C4-2B (cell line): ENCODE measurements around the gene CFAP77.

Source experiments
- ZFX ChIP-seq: fragments of 450-650 bp; IDR thresholded peaks from 2 replicates; pipeline ENCODE4 v1.6.1; 2017
- TF ChIP-seq, protein P1 (sequence below): fragments of 450-650 bp; conservative IDR thresholded peaks from 2 replicates; pipeline ENCODE4 v1.5.1; 2017; ENCODE audit warnings: mild to moderate bottlenecking

- TF ChIP-seq, protein P1, sequence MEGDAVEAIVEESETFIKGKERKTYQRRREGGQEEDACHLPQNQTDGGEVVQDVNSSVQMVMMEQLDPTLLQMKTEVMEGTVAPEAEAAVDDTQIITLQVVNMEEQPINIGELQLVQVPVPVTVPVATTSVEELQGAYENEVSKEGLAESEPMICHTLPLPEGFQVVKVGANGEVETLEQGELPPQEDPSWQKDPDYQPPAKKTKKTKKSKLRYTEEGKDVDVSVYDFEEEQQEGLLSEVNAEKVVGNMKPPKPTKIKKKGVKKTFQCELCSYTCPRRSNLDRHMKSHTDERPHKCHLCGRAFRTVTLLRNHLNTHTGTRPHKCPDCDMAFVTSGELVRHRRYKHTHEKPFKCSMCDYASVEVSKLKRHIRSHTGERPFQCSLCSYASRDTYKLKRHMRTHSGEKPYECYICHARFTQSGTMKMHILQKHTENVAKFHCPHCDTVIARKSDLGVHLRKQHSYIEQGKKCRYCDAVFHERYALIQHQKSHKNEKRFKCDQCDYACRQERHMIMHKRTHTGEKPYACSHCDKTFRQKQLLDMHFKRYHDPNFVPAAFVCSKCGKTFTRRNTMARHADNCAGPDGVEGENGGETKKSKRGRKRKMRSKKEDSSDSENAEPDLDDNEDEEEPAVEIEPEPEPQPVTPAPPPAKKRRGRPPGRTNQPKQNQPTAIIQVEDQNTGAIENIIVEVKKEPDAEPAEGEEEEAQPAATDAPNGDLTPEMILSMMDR: no peak
- TF ChIP-seq ZFX: no peak
Measured at GRCh38 chr9:132381966-132382541, 28.0 kb upstream of the CFAP77 start.
